ENCODE data around the gene GPR39.

The GPR39 gene

DNA sequence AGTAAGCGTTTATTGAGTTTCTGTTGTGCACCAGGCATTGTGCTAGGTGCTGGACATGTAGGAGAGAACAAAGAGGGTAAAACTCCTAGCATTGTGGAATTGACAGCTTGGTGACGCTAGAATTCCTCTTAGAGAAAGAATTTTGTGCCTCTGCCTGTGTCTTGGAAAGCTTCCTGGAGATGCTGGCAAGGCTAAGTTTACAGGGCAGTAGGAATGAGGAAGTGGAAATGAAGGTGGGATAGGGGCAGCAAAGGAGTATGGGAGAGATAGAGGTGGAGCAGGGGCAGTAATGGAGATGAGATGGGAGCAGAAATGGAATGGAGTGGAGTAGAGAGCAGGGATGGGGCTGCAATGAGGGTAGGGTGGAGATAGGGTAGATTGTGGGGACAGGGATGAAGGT, 29.8 kb downstream of the GPR39 start:
- DNase-seq (ENCODE audit: low spot score) = no peak

DNA sequence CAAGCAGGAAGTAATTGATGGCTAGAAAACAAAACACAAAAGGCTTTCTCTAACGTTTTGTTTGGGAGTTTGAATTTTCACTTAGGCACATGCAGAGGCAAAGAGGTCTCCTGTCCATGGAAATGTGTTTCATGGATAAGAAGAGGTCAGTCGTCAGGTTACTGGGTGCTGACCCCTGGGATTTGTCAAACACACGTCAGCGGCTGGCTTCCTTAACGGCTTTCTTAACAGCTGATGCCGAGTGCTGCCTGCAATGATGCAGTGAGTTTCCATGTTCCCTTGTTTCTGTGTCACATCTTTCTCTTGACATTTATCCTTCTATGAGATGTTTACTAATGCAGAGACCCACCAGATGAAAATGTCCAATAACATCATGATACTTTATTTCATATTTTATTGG, 31.7 kb downstream of the GPR39 start:
- DNase-seq (ENCODE audit: low spot score) = no peak

DNA sequence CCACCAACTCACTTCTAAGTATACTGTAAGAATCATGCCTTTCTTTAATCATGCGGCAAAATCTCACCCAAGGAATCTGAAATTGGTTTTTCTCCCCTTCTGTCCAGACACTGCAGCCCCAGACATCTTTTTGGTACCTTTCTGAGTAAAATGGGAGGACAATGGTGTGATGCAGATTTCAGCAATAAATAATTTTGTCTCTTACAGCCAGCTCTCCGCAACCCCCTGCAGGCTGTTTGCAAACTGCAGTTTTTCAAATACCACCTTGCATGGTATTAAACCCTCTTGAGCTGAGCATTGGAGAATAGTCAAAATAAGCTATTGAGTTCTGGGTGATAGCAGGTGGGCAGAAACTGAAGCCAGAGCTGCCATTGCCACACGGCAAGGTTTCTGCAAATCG, 32.2 kb downstream of the GPR39 start:
- peak; percentile 11 for DNase-seq (ENCODE audit: low spot score)

DNA sequence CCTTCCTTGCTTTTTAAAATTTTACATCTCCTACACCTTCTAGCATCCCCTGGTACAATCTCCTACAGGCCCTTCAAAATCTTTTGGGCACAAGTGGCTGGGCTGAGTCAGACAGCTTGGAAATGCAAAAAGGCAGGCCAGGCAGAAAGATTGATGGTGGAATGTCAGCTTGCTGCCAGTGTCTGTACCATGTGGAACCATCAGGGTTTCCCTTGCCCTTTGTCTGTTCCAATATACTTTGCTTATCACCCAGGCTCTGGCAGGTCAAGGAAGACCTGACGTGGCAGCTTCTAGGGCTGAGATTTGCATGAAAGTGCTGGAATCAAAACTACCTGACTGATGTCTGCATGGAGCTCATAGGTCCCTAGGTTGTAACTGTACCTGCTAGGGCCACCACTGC, 33.3 kb downstream of the GPR39 start:
- DNase-seq (ENCODE audit: low spot score) = no peak

DNA sequence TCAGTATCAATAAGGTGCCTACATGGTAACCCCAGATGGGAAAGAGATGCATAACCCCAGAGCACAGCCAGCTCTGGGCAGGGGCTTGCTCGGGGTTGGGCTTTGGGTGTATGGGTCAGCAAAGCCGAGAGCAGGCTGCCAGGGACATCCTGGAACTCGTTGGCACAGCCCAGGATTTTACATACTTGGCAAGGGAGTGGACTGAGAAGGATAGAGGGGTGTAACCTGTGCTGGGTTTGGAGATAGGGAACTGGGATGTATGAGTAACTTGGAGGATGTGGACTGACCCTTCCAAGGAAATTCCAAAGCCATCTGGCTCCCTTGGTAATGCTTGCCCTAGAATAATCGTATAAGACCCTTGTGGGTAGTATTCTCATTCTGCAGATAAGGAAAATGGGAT, 44.2 kb downstream of the GPR39 start:
- no peak for DNase-seq (ENCODE audit: low spot score)

DNA sequence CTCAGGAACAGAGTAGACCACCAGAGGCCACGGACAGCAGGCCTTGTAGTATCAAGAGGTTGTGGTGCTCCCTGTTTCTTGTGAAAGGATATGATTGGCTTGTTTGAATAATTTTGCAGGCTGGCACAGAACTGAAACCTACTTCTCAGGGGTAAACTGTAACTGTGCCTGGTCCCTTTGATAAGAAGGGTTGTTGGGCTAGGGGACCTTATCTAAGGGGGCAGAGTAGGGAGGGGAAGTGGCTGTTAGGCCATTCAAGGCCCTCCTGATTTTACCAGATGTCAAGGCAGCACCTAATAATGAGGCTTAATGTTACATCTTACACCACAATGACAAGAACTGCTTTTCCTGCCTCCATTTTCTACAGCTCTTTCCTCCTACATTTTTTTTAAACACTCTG, 45.6 kb downstream of the GPR39 start:
- DNase-seq (ENCODE audit: low spot score) = no peak

DNA sequence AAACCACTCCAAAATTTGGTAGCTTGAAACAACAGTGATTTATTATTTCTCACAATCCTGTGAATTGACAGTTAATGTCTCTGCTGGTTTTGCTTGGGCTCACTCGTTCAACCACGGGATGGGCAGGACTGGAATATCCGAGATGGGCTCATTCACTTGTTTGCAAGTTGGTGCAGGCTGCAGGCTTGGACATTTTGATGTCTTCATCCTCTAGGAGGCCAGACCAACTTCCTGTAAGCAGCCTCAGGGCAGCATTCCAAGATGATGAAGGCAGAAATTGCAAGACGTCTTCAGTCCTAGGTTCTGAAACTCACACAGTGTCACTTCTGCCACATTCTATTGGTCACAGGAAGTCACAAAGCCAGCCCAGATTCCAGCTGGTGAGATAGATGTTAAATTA, 47.1 kb downstream of the GPR39 start:
- no peak for DNase-seq (ENCODE audit: low spot score)

DNA sequence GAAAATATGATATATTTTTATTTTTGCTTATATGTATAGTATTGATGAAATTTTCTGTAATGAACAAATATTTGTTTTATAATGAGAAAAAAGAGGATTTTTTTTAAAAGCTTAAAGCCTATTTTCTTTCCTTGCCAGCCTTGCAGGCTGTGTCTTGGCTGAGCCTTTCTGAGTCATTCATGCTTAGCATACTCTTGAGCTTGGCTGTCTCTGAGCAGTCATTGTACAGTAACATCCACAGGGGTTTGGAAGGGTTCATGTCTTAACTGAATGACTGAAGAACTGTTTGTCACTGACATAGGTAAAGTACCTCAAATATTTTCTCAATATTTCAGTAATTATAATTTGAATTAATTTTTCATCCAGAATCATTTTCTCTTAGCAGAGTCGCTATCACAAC, 49.3 kb downstream of the GPR39 start:
- no peak for DNase-seq (ENCODE audit: low spot score)

DNA sequence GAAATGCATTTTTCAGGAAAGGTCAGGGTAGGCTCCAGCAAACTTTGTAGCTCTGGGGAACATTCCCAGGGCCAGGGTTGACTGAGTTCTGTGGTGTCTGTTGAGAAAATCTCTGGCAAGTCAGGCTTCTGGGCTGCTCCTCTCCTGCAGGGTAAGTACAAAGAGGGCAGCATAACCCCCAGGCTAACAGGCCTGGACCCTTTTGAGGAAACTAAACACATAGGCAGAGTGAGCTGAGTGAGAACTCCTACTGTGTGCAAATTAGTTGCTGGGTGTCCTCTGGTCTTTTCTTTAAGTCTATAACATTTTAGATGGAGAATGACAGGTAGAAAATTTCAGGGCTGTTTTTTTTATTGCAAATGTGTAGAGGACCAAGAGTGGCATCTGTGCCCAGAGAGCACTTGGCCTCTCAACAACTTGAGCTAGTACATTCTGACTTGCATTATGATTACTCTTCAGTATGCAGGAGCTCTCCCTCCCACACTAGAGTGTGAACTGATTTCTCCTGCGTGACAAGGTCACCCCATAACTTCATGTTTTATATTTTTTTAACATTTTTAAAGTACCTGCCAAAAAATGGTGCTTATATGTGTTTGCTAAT, 49.9 kb downstream of the GPR39 start:
- no peak for DNase-seq (ENCODE audit: low spot score)

DNA sequence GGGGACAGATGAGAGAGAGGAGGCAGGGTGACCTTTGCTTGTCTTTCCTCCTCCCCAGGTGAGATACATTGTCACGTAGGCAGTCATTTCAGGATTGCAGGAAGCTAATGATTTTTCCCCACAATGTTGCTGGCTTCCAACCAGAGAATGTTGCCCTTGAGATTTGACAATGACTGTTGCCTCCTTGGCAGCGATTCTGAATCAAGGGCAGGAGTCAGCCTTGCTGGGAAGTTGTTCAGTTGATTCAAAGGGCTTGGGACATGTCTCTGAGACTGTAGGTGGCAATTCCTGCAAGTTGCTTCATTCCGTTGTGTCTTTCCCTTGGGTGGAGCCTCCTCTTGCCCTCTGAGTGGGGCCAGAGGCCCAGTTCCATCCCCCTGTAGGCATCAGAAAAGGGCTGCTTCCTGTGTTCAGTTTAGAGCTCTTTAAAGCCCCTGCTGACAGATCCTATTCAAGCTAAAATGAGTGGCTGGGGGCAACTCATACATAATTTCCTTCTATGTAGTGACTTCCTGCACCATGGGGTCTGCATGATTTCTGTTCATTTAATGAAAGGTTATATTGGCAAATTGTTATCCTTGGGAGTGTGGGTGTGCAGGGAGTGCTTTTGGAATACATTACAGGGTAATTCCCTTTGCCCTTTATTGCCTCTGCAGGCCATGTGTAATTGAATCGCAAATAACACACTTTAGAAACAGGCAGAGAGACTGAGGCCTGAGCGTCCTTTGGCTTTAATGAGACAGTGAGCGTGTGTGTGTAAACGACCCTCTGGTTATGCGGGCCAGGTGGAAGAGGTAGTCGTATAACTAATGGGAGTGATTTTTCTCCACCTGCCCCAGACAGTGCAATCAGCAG, 52.4 kb downstream of the GPR39 start:
- no peak for DNase-seq (ENCODE audit: low spot score)

DNA sequence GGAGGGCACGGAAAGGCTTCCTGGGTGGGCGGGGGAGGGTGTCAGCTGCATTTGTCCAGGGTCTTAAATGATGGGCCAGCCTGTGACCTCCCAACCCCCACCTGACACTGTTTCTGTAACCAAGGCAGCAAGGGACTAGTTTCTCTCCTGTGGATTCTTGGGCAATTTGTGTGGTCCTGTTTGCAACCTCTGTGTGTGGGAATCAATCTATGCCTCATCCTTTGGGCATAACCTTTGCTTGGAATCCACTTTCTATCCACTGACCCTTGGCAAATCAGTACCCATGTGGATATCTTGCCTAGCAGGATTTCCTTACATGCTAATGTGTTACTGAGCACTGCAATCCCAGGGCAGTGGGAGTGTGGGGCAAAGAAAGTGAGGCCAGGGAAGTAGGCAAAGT, 54.1 kb downstream of the GPR39 start:
- DNase-seq (ENCODE audit: low spot score) = no peak

DNA sequence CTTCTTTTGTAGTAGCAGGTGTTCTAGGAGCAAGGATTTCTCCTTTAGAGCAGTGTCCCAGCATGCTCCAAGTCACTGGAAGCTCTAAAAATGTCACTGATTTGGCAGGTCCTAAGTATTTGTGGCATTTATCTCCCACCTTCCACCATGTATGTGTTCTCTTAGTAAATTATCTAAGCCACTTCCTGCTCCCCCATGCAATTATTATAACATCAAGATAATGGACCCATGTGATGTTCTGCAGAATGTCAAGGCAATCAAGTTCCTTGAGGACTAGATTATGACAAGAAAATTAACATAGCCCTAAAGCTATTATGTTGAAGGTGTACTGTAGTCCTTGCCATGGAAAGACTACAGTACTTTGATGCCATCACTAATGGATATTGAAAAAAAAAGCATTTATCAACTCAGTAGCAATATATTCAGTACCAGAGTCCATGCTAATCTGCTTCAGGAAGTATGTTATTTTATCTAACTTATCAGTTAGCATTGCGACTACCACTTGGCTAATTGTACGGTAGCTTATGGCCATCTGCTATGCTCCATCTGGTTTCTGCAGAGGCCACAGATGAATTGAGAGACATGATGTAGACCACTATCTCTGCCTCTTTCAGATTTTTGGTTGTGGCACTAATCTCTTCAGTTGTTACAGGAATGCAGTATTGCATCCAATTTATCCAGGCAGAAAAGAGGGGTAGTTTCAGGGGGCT, 56.7 kb downstream of the GPR39 start:
- no peak for DNase-seq (ENCODE audit: low spot score)

DNA sequence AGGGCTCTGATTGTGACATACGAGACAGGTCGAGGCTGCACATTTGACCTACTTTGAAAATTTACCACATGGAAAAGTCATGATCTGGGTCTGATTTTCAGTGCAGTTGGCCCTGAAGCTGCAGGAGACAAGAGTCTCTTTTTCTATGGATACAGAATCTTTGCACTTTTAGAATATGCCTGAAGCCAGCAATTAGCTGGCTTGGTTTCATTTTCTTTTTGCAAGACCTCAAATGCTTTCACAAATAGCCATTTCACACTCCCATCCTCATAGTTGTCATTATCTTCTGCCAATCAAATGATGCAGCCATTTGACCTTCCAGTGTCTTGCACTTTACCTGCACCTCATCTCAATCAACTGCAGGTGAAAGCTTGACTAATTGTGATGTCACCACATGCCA, 59.0 kb downstream of the GPR39 start:
- DNase-seq (ENCODE audit: low spot score) = no peak

DNA sequence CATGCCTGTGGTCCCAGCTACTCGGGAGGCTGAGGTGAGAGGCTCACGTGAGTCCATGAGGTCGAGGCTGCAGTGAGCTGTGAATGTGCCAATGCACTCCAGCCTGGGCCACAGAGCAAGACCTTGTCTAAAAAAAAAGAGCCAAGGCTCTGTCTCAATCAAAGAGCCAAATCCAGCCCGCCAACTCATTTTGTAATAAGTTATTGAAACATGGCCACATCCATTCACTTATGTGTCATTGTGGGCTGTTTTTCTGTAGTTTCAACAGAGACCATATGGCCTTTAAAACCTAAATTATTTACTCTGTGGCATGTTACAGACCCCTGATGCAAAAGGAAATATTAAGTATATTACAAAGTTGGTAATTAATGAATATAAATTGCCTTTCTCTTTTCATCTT, 60.8 kb downstream of the GPR39 start:
- no peak for DNase-seq (ENCODE audit: low spot score)

DNA sequence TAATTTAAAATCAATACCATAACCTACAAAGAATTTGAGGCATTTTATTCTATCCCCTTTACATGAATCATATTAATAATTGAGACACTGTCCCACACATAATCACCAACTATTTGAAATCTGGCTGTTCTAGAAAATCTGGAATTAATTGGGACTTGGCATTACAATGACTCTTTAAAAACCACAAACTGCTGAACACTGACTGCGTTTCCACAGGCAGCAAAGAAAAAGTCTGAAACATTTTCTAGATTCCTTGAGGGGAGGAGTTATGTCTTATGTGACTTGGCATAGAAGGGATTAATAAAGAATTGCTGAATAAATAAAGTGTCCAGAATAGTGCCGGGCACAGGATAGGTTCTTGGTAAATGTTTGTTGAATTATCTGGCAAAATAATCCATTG, 61.4 kb downstream of the GPR39 start:
- DNase-seq (ENCODE audit: low spot score) = no peak

DNA sequence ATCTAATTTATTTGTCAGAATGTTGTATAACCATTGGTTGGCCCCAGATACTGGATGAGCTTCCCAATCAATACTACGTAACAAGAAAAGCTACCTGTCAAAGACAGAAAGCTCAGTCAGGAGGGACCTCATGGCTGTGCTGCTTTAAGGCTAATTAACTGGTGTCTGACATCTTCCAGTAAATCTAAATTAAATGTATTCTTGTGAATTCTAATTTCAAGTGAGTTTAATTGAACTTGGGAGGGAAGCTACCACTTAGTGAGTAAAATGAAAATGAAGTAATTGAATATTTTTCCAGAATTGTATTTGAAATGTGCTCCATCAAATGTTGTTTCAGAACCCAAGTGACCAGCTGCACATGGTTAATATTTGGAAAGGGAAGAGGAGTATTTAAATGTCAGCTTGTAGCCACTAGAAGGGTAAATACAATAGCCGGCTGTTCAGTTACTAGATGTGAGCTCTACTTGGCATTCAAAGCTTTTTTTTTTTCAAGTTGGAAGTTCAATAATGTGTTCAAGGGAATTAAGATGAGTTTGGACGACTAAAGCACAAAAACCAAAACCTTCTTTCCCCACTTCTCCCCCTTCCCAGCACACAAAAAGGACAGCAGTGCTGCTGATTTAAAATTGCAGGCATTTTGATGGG, 62.0 kb downstream of the GPR39 start:
- no peak for DNase-seq (ENCODE audit: low spot score)

DNA sequence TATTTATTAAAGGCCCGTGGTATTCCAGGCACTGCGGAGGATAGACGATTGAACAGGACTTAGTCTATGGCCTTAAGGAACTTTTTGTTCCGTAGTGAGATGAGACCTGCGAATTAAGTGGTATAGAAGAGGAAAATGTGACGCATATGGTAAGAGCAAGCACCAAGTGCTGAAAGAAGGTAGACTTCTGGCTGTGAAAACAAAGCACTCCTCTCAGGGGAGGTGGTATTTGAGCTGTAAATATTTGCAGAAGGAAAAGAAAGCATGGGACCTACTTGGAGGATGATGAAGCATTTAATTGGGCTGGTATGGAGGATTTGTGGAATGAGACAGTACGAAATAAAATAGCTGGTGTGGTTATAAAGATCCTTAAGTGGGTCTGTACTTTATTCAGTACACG, 62.5 kb downstream of the GPR39 start:
- no peak for DNase-seq (ENCODE audit: low spot score)

DNA sequence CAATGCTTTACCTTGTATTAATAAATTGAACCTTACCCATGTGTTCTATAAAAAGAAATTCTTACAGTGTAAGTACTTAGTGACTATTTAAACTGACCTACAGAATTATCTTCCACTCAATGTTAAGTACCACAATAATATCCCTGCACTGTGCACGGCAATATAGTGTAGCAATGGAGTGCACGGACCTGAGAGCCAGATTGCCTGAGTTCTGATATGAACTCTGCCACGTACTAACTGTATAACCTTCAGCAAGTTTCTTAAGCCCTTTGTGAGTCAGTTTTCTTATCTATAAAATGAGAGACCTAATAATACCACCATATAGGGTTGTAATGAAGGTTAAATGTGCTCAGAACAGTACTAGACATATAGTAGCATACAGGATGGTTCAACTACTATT, 66.2 kb downstream of the GPR39 start:
- no peak for DNase-seq (ENCODE audit: low spot score)

DNA sequence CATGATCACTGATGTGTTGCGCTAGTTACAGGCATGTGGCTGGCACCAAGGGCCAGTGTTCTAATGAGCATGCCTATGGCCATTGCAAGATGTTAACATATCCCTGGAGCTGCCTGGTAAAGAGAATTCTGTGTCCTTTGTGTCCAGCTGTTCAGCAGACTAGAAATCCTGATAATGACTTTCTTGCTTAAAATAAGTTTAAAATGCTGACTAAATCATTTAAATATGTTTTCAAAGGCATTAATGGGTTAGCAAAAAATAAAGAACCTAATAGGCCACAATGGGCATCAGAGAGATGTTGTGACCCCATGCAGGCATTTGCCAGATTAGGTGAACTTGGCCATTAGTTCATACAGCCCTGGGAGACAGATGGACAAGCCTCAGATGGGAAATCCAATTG, 67.5 kb downstream of the GPR39 start:
- DNase-seq (ENCODE audit: low spot score) = no peak

DNA sequence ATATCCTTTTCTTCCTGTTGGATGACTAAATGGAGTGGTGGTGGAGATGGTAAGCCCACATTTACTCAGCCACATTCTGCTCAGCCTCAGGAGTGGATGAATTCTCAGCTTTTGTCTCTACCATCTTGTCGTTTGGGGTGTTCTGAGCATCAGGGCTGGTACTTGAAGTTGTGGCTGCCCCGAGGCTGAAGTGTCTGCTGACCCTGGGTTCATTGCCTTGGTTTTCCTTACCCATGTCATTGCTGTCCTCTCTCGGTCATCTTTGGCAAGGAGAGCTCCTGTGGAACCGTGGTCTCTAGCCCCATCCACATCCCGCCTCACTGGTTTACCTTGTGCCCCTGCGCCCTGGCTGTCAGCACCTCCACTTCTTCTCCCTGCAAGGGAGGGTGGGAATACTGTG, 71.9 kb downstream of the GPR39 start:
- no peak for DNase-seq (ENCODE audit: low spot score)

DNA sequence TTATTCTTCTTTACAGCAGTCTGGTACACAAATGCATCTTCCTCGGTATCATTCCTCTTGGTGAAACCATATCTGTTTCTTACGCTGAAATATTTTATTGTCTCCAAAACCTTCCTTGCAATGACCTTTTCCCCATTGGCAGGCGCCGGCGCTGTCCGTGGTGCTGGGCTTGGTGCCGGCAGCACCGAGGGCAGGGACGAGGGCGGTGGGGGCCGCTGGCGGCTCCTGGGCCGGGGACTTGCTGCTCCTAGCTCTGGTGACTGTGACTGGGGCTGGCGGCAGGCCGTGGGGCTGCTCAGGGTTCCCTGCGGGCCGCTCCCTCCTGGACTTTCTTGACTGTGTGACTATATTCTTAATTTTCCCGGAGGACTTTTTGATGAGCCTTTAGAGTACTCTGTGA, 72.5 kb downstream of the GPR39 start:
- DNase-seq (ENCODE audit: low spot score) = peak; percentile 23

DNA sequence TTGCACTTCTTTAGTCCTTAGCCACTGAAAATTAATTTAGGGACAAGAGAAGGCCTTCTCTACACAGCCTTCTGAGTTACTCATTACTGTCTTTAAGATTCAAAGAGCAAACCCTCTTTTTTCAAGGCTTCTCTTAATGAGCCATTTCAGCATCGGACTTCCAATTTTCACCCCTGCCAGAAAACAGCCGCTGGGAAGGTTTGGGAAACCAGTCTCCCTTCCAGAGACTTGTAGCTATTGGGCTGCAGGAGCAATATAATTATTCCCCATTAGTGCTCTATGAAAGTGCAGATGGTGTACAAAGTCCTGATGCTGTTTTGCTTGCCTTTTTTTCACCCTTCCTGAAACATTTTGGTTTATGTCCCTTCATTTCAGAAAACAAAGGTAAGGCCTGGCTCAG, 79.3 kb downstream of the GPR39 start:
- no peak for DNase-seq (ENCODE audit: low spot score)

DNA sequence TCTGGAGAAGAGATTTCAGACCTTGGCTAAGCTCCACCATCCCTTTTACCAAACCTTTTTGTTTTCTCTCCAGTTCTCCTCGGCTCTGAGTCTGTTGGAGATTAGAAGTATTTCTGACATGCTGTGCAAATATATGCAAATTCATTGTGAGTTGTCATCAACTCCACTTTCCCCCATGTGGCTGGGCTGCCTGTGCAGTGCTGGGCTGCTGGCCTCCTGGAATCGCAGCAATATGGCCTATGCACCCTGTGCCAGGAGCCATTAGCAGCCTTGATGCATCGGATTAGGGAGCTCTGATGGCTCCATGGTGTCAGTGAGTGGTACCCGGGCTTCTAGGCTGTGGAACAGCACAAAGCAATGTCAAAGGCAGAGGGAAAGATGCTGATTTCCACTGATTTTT, 80.0 kb downstream of the GPR39 start:
- no peak for DNase-seq (ENCODE audit: low spot score)
